ENCODE data around the gene EIF1AD.
"Not testable (repeated sequence)": the region's sequence is repeated elsewhere in the genome, so short reads cannot be mapped to it uniquely, and the experiment has no call there.

EIF1AD gene

GRCh38 chr11:65967329-65967934 is 34.5 kb downstream of the EIF1AD start:
- DNase-seq, result no peak

- no peak for DNase-seq
These were observed 35.8 kb downstream of the EIF1AD start for GRCh38 chr11:65965986-65966762.

- DNase-seq, result no peak
These were observed 37.1 kb downstream of the EIF1AD start for GRCh38 chr11:65964906-65965305.

GRCh38 chr11:65962141-65962564 is 39.8 kb downstream of the EIF1AD start:
- peak in 1 of 2 donors; percentile 1 for DNase-seq

- DNase-seq, result peak; percentile 95 to 96
These were observed 40.5 kb downstream of the EIF1AD start, which contains the start of gene SART1 for GRCh38 chr11:65961267-65962140. Gene SART1 (plus strand): TSS chr11:65961734. CDS start chr11:65961781, 47 bp downstream.

- DNase-seq, result no peak
These were observed 41.1 kb downstream of the EIF1AD start for GRCh38 chr11:65960824-65961266.

GRCh38 chr11:65958774-65959420 is 43.1 kb downstream of the EIF1AD start:
- no peak for DNase-seq

- peak in 1 of 2 donors; percentile 4 for DNase-seq
These were observed 43.7 kb downstream of the EIF1AD start for GRCh38 chr11:65958291-65958690.

- no peak for DNase-seq
These were observed 47.2 kb downstream of the EIF1AD start for GRCh38 chr11:65954771-65955170.

- no peak for DNase-seq
These were observed 48.5 kb downstream of the EIF1AD start for GRCh38 chr11:65953471-65953870.

- DNase-seq, result no peak
These were observed 49.9 kb downstream of the EIF1AD start for GRCh38 chr11:65952052-65952521.

- DNase-seq, result not testable (repeated sequence)
These were observed 50.3 kb downstream of the EIF1AD start for GRCh38 chr11:65951641-65952040.

- not testable (repeated sequence) for DNase-seq
These were observed 51.2 kb downstream of the EIF1AD start for GRCh38 chr11:65950711-65951110.

GRCh38 chr11:65947603-65948125 is 54.3 kb downstream of the EIF1AD start:
- DNase-seq, result no peak

GRCh38 chr11:65947133-65947532 is 54.8 kb downstream of the EIF1AD start:
- no peak for DNase-seq

GRCh38 chr11:65946655-65947054 is 55.3 kb downstream of the EIF1AD start:
- no peak for DNase-seq
